PFSK-1 (cell line): ENCODE data around the gene GLCE.

ENCODE experiments used
- POLR2AphosphoS5 ChIP-seq: IDR thresholded peaks from 2 replicates; pipeline ENCODE4 v1.6.1; 2012; ENCODE audit warnings: low read depth, mild to moderate bottlenecking, control low read depth, low read length, moderate library complexity
- SIN3A ChIP-seq: IDR thresholded peaks from 2 replicates; pipeline ENCODE4 v1.6.1; 2012; ENCODE audit warnings: mild to moderate bottlenecking, low read length, moderate library complexity, borderline replicate concordance; ENCODE audit not compliant: insufficient read depth
- TAF1 ChIP-seq: IDR thresholded peaks from 2 replicates; pipeline ENCODE4 v1.6.1; 2012; ENCODE audit warnings: low read length, control low read depth, borderline replicate concordance; ENCODE audit not compliant: insufficient read depth

GRCh38 chr15:69159805-69160140 is 662 bp upstream of the GLCE start:
- TF ChIP-seq SIN3A (no peak), POLR2AphosphoS5 (no peak), TAF1 (no peak)
